NT2/D1 (cell line): Measurements from ENCODE around the gene OCRL.

Experiments
- SUZ12 ChIP-seq: IDR thresholded peaks from 2 replicates; pipeline ENCODE4 v1.6.1; 2011; ENCODE audit not compliant: insufficient read length, insufficient read depth; ENCODE audit errors: extremely low read depth
- YY1 ChIP-seq: IDR thresholded peaks from 2 replicates; pipeline ENCODE4 v1.6.1; 2011; ENCODE audit not compliant: insufficient read length, insufficient read depth
- ZNF274 ChIP-seq: IDR thresholded peaks from 2 replicates; pipeline ENCODE4 v1.6.1; 2011; ENCODE audit warnings: mild to moderate bottlenecking, low read depth, low read length

- TF ChIP-seq ZNF274 = no peak
- no peak for TF ChIP-seq SUZ12
- TF ChIP-seq YY1 = no peak
Measured at GRCh38 chrX:129494887-129495286, 45.2 kb upstream of the OCRL start.
